Activated CD8-positive, alpha-beta memory T cell treated with anti-CD3 and anti-CD28 coated beads for 36 hours (primary cell): ENCODE data around the gene CAPN13. TPM values are rescaled to one million over a fixed set of nuclear protein-coding genes. Genes with fewer than 3 reads are reported as not detected.

Experiments used
- CTCF ChIA-PET: fragments of 350-600 bp; sonication (Branson Sonifier 250); formaldehyde crosslinking; loops from one replicate; lab custom pipeline; 2021; ENCODE audit warnings: antibody characterized with exemption; lab: Charles Lee
- POLR2A ChIA-PET: fragments of 350-600 bp; sonication (Branson Sonifier 250); formaldehyde crosslinking; loops from one replicate; lab custom pipeline; 2021; ENCODE audit warnings: antibody characterized with exemption; lab: Charles Lee
- total RNA-seq, 2 experiments: library from RNA; stranded (reverse); gene quantifications; one replicate each; pipeline ENCODE4 v1.2.3, GENCODE V29; 2021

CAPN13 gene
- total RNA-seq, 2 experiments from 2014 or later, result not detected

DNA sequence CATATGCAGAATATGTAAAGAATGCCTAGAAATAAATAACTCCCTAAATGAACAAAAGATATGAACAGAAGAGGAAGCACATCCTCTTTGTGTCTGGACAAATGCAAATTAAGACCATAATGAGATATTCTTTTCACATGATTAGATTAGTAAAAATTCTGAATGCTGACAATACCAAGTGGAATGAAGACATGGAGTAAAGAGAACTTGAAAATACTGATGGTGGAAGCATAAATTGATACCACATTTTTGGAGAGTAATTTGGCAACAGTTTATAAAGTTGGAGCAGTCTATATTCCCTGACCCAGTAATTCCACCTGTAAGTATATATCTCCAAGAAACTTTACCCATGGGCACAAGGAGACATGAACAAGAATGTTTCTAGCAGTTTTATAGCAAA is 130.0 kb downstream of the CAPN13 start:
- ChIA-PET CTCF (no interaction called here), POLR2A (no interaction called here)

DNA sequence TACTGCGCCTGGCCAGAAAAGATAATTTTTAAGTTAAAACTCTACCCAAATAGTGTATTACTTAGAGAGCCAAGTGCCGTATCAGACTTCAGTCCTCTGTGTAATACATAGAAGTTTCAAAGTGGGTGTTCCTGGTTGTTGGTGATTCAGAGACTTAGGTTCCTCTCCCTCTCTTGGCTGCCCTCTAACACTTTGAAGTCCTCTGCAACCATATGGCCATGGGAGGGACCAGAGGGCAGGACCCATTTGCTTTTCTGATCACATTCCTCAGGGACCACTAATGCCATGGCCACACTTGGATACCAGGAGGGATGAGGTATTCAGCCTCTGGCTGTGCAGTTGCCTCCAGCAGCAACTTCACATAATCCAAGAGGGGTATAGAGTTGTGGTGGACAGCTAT is 131.5 kb downstream of the CAPN13 start:
- CTCF ChIA-PET, result no interaction called here
- POLR2A ChIA-PET, result no interaction called here

DNA sequence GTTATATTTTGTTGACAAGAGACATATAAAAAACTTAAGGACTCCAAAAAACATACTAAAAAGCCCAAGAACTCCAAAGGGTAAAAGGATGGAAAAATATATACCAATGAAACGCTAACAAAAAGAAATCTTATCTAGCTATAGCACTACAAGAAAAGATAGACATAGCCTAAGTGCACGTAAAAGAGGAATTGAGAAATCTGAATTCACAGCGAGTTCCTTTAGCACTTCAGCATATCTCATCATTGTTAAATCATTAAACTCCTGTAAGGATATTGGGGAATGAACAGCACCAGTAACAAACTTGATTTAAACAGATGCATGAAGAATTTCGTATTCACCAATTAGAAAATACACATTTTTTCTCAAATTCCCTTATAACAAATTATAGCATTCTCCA is 134.1 kb downstream of the CAPN13 start:
- CTCF ChIA-PET, result no interaction called here
- POLR2A ChIA-PET, result no interaction called here
